Stimulated activated naive CD8-positive, alpha-beta T cell treated with anti-CD3 and anti-CD28 coated beads, Interleukin-15, amount 100 ng/mL, for 72 hours (primary cell): Measurements from ENCODE around the gene PEX10.

Source experiments
- ATAC-seq: fragments of 150-1000 bp; cut with Tn5 transposase; 2 replicates; pipeline ENCODE4 v1.10.0; 2021; ENCODE audit warnings: mild to moderate bottlenecking, moderate library complexity
- DNase-seq, 2 donors: peaks; one replicate each; pipeline ENCODE4 v3.0.0; 2021 to 2022
- H3K27ac Mint-ChIP-seq, 2 donors: one replicate each; pipeline ENCODE4 v1.8.0; 2022; ENCODE audit warnings: mild to moderate bottlenecking in 2 of 2, mixed read lengths in 2 of 2, moderate library complexity in 2 of 2
- H3K27me3 Mint-ChIP-seq: one replicate; pipeline ENCODE4 v1.8.0; 2022; ENCODE audit warnings: mixed read lengths
- H3K4me1 Mint-ChIP-seq: one replicate; pipeline ENCODE4 v1.8.0; 2022; ENCODE audit warnings: mild to moderate bottlenecking, mixed read lengths
- H3K4me3 Mint-ChIP-seq, 2 donors: one replicate each; pipeline ENCODE4 v1.8.0; 2022; ENCODE audit warnings: mild to moderate bottlenecking in 2 of 2, mixed read lengths in 2 of 2, moderate library complexity in 1 of 2
- H3K9me3 Mint-ChIP-seq, 2 donors: one replicate each; pipeline ENCODE4 v1.8.0; 2022; ENCODE audit warnings: mixed read lengths in 2 of 2

The PEX10 gene

DNA sequence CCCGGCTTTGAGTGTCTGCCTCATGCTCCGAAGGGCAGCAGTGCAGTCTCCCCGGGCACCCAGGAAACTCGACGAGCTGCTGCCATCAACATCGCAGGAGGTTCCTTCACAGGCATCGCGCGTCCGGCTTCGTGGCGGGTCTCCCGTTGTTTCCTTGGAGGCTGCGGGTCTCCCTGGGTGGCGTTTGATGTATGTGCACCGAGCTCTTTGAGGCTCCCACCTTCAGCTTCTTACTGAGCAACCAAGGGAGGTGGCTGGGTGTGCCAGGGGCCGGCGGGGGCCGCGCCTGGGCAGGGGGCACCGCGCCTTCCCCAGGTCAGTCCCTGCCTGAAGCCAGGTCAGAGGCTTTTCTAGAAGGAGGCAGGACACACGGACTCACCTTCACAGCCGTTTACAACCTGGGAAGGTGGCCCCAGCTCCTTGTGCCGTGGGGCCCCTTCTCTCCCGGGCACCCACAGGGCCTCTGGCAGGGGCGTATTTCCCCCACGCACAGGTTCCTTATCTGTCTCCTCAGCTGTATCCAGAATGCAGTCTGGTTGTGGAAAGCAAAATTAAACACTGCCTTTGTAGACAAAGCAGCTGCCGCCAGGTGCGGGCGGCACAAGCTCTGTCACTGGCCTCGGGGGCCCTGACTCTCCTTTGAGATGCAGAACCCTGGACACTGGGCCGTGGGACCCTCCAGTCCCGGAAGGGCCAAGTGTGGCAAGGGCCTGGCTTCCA is 21.7 kb upstream of the PEX10 start:
- Mint-ChIP-seq H3K4me1 (no peaks in the 10 kb centered on the region), H3K27ac (no peak overlapping the region), H3K27me3 (no peaks in the 10 kb centered on the region), H3K9me3 (peaks cover 4 to 15% of the 10 kb centered on the region in 2 donors), H3K4me3 (no peak overlapping the region)
- ATAC-seq (no peak), DNase-seq (no peak)

DNA sequence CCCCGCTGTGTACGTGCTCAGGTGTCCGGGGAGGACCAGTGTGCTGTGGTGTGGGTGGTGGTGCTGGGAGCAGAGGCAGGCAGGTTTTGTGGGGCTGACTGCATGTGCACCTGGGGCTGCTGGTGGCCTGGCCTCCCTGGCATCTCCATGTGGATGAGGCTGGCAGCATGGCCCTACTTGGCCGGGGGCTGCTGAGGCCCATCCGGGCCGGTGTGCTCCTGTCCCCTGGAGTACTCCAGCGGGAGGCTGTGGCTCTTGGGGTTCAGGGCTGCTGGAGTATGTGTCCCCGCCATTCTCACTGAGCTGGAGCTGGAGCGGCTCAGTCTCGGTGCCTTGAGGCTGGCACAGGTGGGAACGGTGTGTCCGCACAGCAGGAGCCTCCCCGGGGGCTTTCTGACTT is 20.8 kb upstream of the PEX10 start:
- no peak for DNase-seq
- Mint-ChIP-seq H3K4me1 (no peaks in the 10 kb centered on the region), H3K4me3 (no peak overlapping the region), H3K27ac (no peak overlapping the region), H3K27me3 (no peaks in the 10 kb centered on the region), H3K9me3 (peaks cover 4 to 16% of the 10 kb centered on the region in 2 donors)
- no peak for ATAC-seq

DNA sequence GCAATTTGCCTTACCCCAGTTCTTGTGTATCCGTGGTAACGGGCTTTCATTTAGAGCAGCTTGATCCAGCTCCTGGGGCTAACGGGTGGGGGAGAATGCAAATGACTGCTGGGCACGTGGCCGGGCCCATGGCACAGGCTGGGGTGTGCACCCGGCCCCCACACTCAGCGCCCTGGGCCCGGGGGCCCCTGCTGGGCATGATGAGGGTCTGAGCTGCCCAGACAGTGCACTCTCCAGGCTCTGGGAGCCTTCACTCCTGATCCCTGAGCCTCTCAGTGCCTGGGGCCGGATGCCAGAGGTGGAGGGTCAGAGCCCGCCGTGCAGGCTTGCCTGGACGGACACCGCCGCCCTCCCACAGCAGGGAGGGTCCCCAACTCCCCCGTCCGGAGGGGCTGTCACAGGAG is 20.1 kb upstream of the PEX10 start:
- Mint-ChIP-seq H3K9me3 (peaks cover 4 to 16% of the 10 kb centered on the region in 2 donors), H3K27ac (no peak overlapping the region), H3K4me3 (no peak overlapping the region), H3K27me3 (no peaks in the 10 kb centered on the region), H3K4me1 (no peaks in the 10 kb centered on the region)
- ATAC-seq = peak; percentile 16
- DNase-seq = no peak

DNA sequence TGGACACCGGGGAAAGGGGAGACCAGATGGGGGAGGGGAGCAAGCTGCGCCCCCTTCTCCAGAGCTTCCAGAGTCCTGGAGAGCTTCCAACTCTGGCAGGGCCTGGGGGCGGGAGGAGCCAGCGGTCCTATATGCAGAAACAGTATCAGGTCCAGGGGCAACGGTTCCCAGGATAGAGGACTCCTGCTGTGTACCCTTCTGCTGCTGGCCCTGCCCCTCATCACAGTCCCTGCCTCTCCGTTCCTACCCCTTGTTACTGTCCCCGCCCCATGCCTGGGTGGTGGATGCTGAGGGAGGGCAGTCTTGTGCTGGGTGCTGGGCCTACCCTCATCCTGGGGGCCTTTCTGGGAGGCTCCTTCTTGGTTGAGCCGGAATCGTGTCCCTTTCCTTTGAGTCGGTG is 19.2 kb upstream of the PEX10 start:
- H3K27me3 Mint-ChIP-seq = no peaks in the 10 kb centered on the region
- H3K9me3 Mint-ChIP-seq = peaks cover 4 to 16% of the 10 kb centered on the region in 2 donors
- no peak overlapping the region for H3K4me3 Mint-ChIP-seq
- ATAC-seq (no peak), DNase-seq (no peak)
- H3K4me1 Mint-ChIP-seq = no peaks in the 10 kb centered on the region
- H3K27ac Mint-ChIP-seq = peak overlapping the region in 1 of 2 donors; percentile 59

DNA sequence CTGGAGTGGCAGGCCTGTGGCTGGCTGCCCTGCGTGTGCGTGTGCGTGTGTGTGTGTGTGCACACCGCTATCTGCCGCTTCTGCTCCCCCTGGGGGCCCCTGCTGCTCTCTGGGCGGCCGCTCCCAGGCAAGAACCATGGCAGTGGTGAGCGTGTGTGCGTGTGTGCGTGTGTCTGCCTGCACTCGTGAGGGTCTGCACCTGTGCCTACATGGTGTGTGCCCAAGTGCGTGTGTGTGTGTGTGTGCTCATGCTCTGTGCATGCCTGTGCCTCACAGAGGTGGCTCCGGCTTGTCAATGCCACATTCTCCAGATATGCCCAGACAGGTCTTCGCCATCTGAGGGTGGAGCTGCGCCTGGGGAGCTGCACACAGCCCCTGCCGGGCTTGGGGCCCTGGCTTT is 18.7 kb upstream of the PEX10 start:
- H3K4me3 Mint-ChIP-seq = no peak overlapping the region
- DNase-seq (no peak), ATAC-seq (no peak)
- no peaks in the 10 kb centered on the region for H3K27me3 Mint-ChIP-seq
- H3K27ac Mint-ChIP-seq = no peak overlapping the region
- peaks cover 4 to 16% of the 10 kb centered on the region in 2 donors for H3K9me3 Mint-ChIP-seq
- H3K4me1 Mint-ChIP-seq = no peaks in the 10 kb centered on the region

DNA sequence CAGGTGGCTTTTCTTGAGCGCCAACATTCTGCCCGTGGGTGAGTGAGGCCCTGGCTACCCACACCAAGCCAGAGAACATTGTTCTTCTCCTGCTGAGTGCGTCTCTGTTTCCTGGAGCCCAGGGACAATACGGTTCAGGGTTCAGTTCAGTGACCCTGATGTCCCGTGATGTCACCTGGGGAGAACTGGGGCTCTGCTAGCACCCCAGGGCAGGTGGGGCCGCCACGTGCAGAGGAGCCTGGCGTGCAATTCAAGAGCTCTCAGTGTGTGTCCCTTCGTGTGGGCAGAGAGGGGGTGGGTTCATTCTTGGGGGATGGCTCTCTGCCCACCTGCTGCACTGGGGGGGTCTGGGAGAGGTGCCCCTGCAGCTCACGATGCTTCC is 18.2 kb upstream of the PEX10 start:
- DNase-seq = no peak
- H3K9me3 Mint-ChIP-seq = peaks cover 4 to 16% of the 10 kb centered on the region in 2 donors
- no peaks in the 10 kb centered on the region for H3K4me1 Mint-ChIP-seq
- no peak overlapping the region for H3K4me3 Mint-ChIP-seq
- ATAC-seq = no peak
- H3K27me3 Mint-ChIP-seq = no peaks in the 10 kb centered on the region
- no peak overlapping the region for H3K27ac Mint-ChIP-seq

DNA sequence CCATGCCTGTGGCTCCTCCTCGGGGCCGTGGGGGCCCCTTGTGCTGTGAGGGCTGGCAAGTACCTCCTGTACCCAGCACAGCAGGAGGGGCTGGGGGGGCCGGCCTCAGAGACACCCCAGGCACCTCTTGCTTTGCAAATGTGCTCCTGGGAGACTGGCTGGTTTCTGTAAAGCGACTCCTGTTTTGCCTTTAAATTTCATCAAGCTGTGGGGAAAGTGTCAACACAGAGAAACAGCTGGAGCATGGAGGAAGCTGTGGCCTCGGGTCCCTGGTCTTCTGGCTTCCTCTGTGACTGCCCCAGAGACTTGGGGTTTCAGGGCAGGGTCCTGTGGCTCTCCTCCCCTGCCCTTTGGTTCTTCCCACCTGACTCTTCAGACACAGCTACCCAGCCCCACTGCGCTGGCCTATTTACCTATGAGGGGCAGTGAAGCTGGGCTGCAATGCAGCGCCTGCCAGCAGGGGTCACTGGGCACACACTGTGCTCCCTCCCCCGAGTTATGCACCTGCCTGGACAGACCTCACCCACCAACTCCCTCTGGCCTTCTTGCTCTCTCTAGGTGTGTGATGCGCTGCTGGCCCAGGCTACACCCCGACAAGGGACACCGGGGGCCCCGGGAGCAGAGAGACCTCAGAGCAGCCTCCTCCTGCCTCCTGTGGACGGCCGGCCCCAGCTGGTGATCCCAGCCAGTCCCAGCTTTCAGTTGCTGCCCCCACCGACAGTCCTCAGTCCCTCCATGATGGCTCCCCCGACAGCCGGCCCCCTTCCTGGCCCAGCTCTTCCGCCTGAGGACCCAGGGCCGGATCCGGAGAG is 17.6 kb upstream of the PEX10 start:
- Mint-ChIP-seq H3K9me3 (peaks cover 4 to 16% of the 10 kb centered on the region in 2 donors), H3K4me3 (no peak overlapping the region), H3K27me3 (no peaks in the 10 kb centered on the region), H3K27ac (peak overlapping the region in 1 of 2 donors; percentile 33), H3K4me1 (no peaks in the 10 kb centered on the region)
- DNase-seq (no peak), ATAC-seq (no peak)

DNA sequence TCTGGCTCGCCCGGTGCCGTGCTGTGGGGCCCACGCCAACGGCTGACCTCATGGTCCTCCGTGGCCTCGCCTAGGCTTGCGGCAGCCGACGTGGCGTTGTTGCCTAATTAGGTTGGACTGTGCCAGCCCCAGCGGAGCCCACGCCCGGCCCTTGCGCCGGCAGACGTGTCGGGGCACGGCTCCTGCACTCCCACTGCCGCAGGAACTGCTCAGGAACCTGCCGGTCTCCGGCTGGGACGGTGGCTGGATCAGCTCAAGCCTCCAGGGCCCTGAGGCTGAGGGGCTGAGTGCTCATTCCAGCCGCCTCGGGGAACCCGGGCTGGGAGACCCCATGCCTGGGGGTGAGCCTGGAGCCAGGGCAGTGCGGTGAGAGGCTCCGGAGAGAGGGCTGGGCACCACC is 16.1 kb upstream of the PEX10 start:
- no peak overlapping the region for H3K4me3 Mint-ChIP-seq
- H3K27me3 Mint-ChIP-seq = no peaks in the 10 kb centered on the region
- no peak overlapping the region for H3K27ac Mint-ChIP-seq
- DNase-seq (no peak), ATAC-seq (no peak)
- H3K4me1 Mint-ChIP-seq = no peaks in the 10 kb centered on the region
- peaks cover 4 to 16% of the 10 kb centered on the region in 2 donors for H3K9me3 Mint-ChIP-seq

DNA sequence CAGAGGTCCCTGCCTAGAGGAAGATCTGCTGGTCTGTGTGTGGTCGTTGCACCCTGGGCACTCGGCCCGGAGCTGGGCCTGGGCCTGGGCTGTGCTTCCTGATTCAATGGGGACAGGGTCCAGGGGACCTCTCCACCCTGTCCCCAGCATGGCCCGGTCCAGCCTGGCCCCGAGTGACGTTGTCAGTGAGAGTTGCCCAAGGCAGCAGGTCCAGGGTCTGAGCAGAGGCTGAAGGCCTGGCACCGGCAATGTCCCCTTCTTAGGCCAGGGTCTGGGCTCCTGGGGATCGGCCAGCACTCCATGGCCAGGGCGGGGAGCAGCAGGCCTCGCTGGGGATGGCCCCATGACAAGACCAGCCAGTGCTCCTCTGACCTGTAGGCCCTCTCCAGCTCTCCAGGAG is 15.6 kb upstream of the PEX10 start:
- Mint-ChIP-seq H3K4me3 (no peak overlapping the region), H3K9me3 (peaks cover 4 to 16% of the 10 kb centered on the region in 2 donors)

DNA sequence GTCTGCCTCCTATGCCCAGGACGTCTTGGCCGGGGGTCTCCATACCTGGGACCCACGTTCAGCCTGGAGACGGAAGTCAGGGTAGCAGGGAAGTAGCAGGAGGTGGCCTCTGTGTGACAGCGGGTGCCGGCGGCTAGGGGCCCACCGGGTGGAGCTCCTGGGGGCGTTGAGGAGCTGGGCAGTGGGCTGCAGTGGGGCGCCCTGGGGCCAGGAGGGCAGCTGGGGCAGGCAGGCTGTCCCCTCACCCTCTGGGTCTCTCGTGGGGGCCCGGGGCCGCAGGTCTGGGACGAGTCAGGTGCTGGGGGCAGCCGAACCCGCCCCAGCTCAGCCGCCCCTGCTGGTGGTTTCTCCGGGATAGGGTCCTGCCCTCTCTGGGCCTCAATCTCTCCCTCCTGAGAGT is 14.7 kb upstream of the PEX10 start:
- ATAC-seq = no peak
- Mint-ChIP-seq H3K9me3 (peaks cover 4 to 16% of the 10 kb centered on the region in 2 donors), H3K27me3 (no peaks in the 10 kb centered on the region), H3K4me1 (no peaks in the 10 kb centered on the region), H3K27ac (no peak overlapping the region), H3K4me3 (no peak overlapping the region)
- DNase-seq = no peak

More for the DNA sequence above, 15.6 kb upstream of the PEX10 start:
- H3K27me3 Mint-ChIP-seq = no peaks in the 10 kb centered on the region
- H3K4me1 Mint-ChIP-seq = no peaks in the 10 kb centered on the region
- DNase-seq (no peak), ATAC-seq (no peak)
- H3K27ac Mint-ChIP-seq = no peak overlapping the region

DNA sequence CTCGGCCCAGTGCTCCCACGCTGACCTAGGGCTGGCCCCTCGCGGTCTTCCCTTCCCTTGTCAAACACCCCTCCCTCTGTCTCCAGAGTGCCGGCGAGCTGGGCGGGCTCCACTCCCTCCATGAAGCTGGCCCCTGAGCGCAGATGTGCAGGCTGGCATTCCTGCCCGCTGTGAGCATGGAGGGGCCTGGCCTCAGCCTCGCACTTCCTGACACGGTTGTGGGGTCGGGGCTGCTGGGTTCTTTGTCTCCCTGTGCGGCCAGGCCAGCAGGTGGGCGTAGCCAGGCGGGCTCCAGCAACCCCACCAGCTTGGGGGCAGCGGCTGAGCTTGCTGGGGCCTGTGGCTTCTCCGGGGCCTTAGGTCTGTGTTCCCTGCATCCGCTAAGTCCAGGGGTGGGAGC is 14.2 kb upstream of the PEX10 start:
- Mint-ChIP-seq H3K4me3 (no peak overlapping the region), H3K27ac (peak overlapping the region in 1 of 2 donors; percentile 34), H3K9me3 (peaks cover 4 to 16% of the 10 kb centered on the region in 2 donors), H3K27me3 (no peaks in the 10 kb centered on the region), H3K4me1 (no peaks in the 10 kb centered on the region)
- DNase-seq (no peak), ATAC-seq (no peak)

DNA sequence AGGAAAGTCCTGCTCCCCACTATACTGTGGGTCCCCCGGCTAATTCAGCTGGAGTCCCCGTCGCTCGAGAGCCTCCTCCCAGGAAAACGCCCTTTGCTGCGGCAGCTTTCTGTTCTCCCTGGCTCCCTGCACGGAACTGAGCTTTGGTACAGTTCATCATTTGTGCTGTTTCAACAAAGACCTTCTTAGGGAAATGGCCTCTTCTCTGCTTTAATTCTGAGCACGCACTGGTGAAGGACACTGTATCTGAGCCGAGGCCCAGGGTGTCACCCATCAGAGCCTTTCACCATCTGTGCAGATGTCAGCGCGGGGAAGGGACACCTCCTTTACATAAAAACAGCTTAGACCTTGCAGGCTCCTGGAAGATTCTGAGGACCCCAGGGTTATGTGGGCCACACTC is 13.5 kb upstream of the PEX10 start:
- Mint-ChIP-seq H3K27me3 (no peaks in the 10 kb centered on the region), H3K4me3 (no peak overlapping the region), H3K27ac (no peak overlapping the region), H3K4me1 (no peaks in the 10 kb centered on the region), H3K9me3 (peaks cover 4 to 16% of the 10 kb centered on the region in 2 donors)
- ATAC-seq (no peak), DNase-seq (no peak)

DNA sequence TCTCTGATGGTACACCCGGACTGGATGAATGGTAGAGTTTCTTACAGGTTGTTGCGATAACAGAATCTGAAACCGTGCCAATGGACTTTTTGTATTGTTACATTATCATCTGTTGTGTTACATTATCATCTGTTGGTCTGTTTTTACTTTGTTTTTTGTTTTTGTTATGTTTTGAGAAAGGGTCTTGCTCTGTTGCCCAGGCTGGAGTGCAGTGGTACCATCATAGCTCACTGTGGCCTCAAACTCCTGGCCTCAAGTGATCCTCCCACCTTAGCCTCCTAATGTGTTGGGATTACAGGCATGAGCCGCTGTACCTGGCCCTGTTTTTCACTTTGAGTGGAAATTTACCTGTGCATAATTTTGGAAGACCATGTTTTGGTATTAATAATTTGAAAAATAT is 10.2 kb upstream of the PEX10 start:
- no peak for ATAC-seq
- no peak for DNase-seq
- Mint-ChIP-seq H3K4me1 (peaks cover 14% of the 10 kb centered on the region), H3K27ac (no peak overlapping the region), H3K4me3 (no peak overlapping the region), H3K9me3 (no peaks in the 10 kb centered on the region), H3K27me3 (no peaks in the 10 kb centered on the region)

DNA sequence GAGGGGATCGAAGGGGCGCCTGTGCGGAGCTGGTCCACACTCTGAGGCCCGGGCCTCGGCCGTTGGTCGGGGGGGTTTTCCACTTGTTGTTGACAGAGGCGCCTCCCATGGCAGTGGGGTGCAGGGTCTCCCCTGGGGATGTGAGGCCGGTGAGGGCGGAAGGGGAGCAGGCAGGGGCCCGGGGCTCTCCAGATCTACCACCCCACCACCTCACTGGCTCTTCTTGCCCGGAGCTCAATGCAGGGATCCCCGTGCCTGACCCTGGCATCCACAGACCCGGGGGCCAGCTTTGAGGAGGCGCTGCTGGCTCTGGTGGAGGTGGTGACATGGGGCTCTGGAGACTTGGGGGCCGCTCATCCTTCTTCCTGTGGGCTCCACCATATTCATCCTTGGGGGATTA is 7.1 kb upstream of the PEX10 start:
- no peak overlapping the region for H3K4me3 Mint-ChIP-seq
- no peak for DNase-seq
- no peak overlapping the region for H3K27ac Mint-ChIP-seq
- no peaks in the 10 kb centered on the region for H3K9me3 Mint-ChIP-seq
- ATAC-seq = no peak
- H3K4me1 Mint-ChIP-seq = peaks cover 44% of the 10 kb centered on the region
- no peaks in the 10 kb centered on the region for H3K27me3 Mint-ChIP-seq

DNA sequence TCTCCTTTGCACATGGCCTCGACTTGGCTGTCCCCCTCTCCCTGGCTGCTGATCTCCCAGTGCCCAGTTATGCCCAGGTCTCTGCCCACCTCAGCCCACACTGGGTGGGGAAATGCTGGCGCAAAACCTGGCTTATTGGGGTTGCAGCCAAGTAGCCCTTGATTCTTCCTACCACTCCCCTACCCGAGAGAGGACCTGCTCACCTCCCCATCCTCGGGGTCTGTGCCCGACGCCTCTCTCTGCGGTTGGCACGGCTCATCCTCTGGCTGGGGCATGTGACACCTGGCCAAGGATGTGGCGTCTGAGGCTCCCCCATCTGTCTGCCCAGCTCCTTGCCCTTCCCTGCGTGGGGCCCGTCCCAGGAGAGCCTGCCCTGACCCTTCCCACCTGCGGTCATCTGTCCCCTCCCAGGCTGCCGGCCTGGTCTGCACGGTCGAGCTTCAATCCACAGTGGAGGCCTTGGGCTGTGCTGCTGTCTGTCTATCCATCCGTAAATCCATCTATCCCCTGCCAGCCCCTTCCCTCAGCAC is 6.5 kb upstream of the PEX10 start:
- Mint-ChIP-seq H3K4me1 (peaks cover 49% of the 10 kb centered on the region), H3K27ac (peak overlapping the region in 1 of 2 donors; percentile 80), H3K9me3 (no peaks in the 10 kb centered on the region), H3K27me3 (no peaks in the 10 kb centered on the region), H3K4me3 (no peak overlapping the region)
- ATAC-seq (no peak), DNase-seq (no peak)

DNA sequence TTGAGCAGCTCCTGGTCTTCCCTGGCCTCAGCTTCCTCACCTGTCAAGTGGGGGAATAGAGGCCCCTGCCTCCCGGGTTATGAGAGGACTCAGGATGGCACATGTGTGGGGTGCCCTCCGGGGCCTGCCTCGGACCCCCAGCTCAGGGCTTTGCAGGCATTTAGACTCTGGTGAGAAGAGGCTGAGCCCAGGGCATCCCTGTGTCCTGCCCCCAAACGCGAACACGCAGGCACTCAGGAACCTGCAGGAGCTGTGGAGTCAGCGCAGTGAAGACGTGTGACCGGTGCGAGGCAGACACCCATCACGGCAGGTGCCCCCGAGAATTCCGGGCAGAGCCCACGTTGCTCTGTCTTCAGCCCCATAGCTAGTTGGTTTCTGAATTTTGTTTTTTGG is 5.5 kb upstream of the PEX10 start:
- peak overlapping the region in 1 of 2 donors; percentile 42 for H3K27ac Mint-ChIP-seq
- no peak overlapping the region for H3K4me3 Mint-ChIP-seq
- no peaks in the 10 kb centered on the region for H3K9me3 Mint-ChIP-seq
- DNase-seq (no peak), ATAC-seq (no peak)
- H3K27me3 Mint-ChIP-seq = no peaks in the 10 kb centered on the region
- peaks cover 52% of the 10 kb centered on the region for H3K4me1 Mint-ChIP-seq
